NCI-H1048 (cell line): Measurements from ENCODE around the gene DGKQ.
"Not testable (repeated sequence)": the region's sequence is repeated elsewhere in the genome, so short reads cannot be mapped to it uniquely, and the experiment has no call there.

Experiments
- DNase-seq: peaks from one replicate; lab custom pipeline; 2025; lab: John Stamatoyannopoulos, UW

The DGKQ gene

GRCh38 chr4:993111-994029, 20.0 kb upstream of the DGKQ start, which contains the start of gene SLC26A1:
Gene SLC26A1, minus strand, starts transcription at chr4:993404. Its CDS starts 1,701 bp downstream, at chr4:991703.
- DNase-seq, result no peak

GRCh38 chr4:992297-993110, 19.1 kb upstream of the DGKQ start:
- no peak for DNase-seq

GRCh38 chr4:991451-992296, 18.3 kb upstream of the DGKQ start:
- DNase-seq, result no peak

- DNase-seq, result no peak
Measured at GRCh38 chr4:990746-991367, 17.5 kb upstream of the DGKQ start.

GRCh38 chr4:989722-990471, 16.5 kb upstream of the DGKQ start:
- no peak for DNase-seq

GRCh38 chr4:988726-989721, 15.7 kb upstream of the DGKQ start:
- DNase-seq, result no peak

- DNase-seq, result no peak
Measured at GRCh38 chr4:987624-988513, 14.5 kb upstream of the DGKQ start.

- DNase-seq, result peak; percentile 25
Measured at GRCh38 chr4:986879-987623, 13.7 kb upstream of the DGKQ start, which contains the start of gene IDUA. Gene IDUA, plus strand, starts transcription at chr4:987044. Its CDS starts 41 bp downstream, at chr4:987085.

- DNase-seq, result no peak
Measured at GRCh38 chr4:986428-986878, 13.1 kb upstream of the DGKQ start.

GRCh38 chr4:985123-985830, 11.9 kb upstream of the DGKQ start:
- no peak for DNase-seq

- no peak for DNase-seq
Measured at GRCh38 chr4:984336-985054, 11.1 kb upstream of the DGKQ start.

- no peak for DNase-seq
Measured at GRCh38 chr4:982814-983213, 9.4 kb upstream of the DGKQ start.

GRCh38 chr4:982291-982690, 8.9 kb upstream of the DGKQ start:
- DNase-seq, result no peak

GRCh38 chr4:978957-979701, 5.8 kb upstream of the DGKQ start:
- no peak for DNase-seq

- not testable (repeated sequence) for DNase-seq
Measured at GRCh38 chr4:976016-976415, 2.6 kb upstream of the DGKQ start.
